ENCODE data around the gene CTBP2. TPM values are rescaled to one million over a fixed set of nuclear protein-coding genes. Genes with fewer than 3 reads are reported as not detected.

CTBP2 gene
- total and polyA plus RNA-seq, 10 donors = 6.7 to 74.4 (median 40.1) TPM

- no peak overlapping the region for H3K27ac ChIP-seq
- 74 to 83% (median 76%) methylated on average over 26 of the region's 26 CpGs for WGBS, 5 donors
Observed at GRCh38 chr10:125023862-125024496, 136.4 kb downstream of the CTBP2 start.

GRCh38 chr10:125023255-125023654 lies 137.1 kb downstream of the CTBP2 start:
- Histone ChIP-seq H3K9me3 (peaks cover 0 to 3% (median 0%) of the 10 kb centered on the region in 8 donors), H3K36me3 (peaks cover 0 to 59% (median 10%) of the 10 kb centered on the region in 6 donors), H3K4me3 (no peak overlapping the region), H3K4me1 (peaks cover 4 to 41% (median 24%) of the 10 kb centered on the region in 6 donors), H3K27me3 (replicated peaks in 1 of 7) (peaks cover 0 to 5% (median 0%) of the 10 kb centered on the region in 7 donors), H3K27ac (no peak overlapping the region)
- DNase-seq = peak; percentile 56
- TF ChIP-seq CTCF (IDR thresholded peaks at IDR 0.05 in 8 of 11, conservative IDR thresholded peaks at IDR 0.05 in 3 of 11) = no peak
- TF ChIP-seq POLR2A (IDR thresholded peaks at IDR 0.05) = no peak
- TF ChIP-seq POLR2AphosphoS5 (IDR thresholded peaks at IDR 0.05) = no peak
- intact Hi-C loops (cut with DNase I; ENCODE audit: low total_unique reads) = no loop called here
- 82 to 96% (median 92%) methylated on average over 17 to 21 of the region's 21 CpGs for WGBS, 5 donors

More at GRCh38 chr10:125023862-125024496, 136.4 kb downstream of the CTBP2 start:
- no peak for DNase-seq
- peaks cover 0 to 59% (median 10%) of the 10 kb centered on the region in 6 donors for H3K36me3 ChIP-seq
- TF ChIP-seq POLR2A (IDR thresholded peaks at IDR 0.05) = no peak
- TF ChIP-seq POLR2AphosphoS5 (IDR thresholded peaks at IDR 0.05) = no peak
- no peak for TF ChIP-seq CTCF (IDR thresholded peaks at IDR 0.05 in 8 of 11, conservative IDR thresholded peaks at IDR 0.05 in 3 of 11)
- peaks cover 0 to 40% (median 17%) of the 10 kb centered on the region in 6 donors for H3K4me1 ChIP-seq
- H3K9me3 ChIP-seq = peaks cover 0 to 3% (median 0%) of the 10 kb centered on the region in 8 donors
- intact Hi-C loops (cut with DNase I; ENCODE audit: low total_unique reads) = no loop called here
- H3K4me3 ChIP-seq = no peak overlapping the region
- H3K27me3 ChIP-seq (replicated peaks in 1 of 7) = peaks cover 0 to 5% (median 0%) of the 10 kb centered on the region in 7 donors

- Histone ChIP-seq H3K4me1 (peaks cover 6 to 46% (median 29%) of the 10 kb centered on the region in 6 donors), H3K36me3 (peaks cover 0 to 55% (median 10%) of the 10 kb centered on the region in 6 donors), H3K27ac (no peak overlapping the region), H3K4me3 (no peak overlapping the region), H3K27me3 (replicated peaks in 1 of 7) (peaks cover 0 to 5% (median 0%) of the 10 kb centered on the region in 7 donors), H3K9me3 (peaks cover 0 to 3% (median 0%) of the 10 kb centered on the region in 8 donors)
- WGBS, 5 donors = 89 to 95% (median 92%) methylated on average over 8 of the region's 8 CpGs
- TF ChIP-seq CTCF (IDR thresholded peaks at IDR 0.05 in 8 of 11, conservative IDR thresholded peaks at IDR 0.05 in 3 of 11) (no peak), POLR2A (IDR thresholded peaks at IDR 0.05) (no peak), POLR2AphosphoS5 (IDR thresholded peaks at IDR 0.05) (no peak)
- DNase-seq = peak; percentile 56
- intact Hi-C loops (cut with DNase I; ENCODE audit: low total_unique reads) = no loop called here
Observed at GRCh38 chr10:125022671-125023070, 137.7 kb downstream of the CTBP2 start.

- Histone ChIP-seq H3K27ac (no peak overlapping the region), H3K4me3 (no peak overlapping the region), H3K4me1 (peaks cover 14 to 55% (median 36%) of the 10 kb centered on the region in 6 donors), H3K9me3 (peaks cover 0 to 3% (median 0%) of the 10 kb centered on the region in 8 donors), H3K36me3 (peaks cover 0 to 49% (median 6%) of the 10 kb centered on the region in 6 donors), H3K27me3 (replicated peaks in 1 of 7) (peaks cover 0 to 5% (median 0%) of the 10 kb centered on the region in 7 donors)
- intact Hi-C loops (cut with DNase I; ENCODE audit: low total_unique reads) = no loop called here
- TF ChIP-seq POLR2A (IDR thresholded peaks at IDR 0.05) = no peak
- TF ChIP-seq CTCF (IDR thresholded peaks at IDR 0.05 in 8 of 11, conservative IDR thresholded peaks at IDR 0.05 in 3 of 11) = no peak
- 84 to 91% (median 89%) methylated on average over 17 of the region's 17 CpGs for WGBS, 5 donors
- peak; percentile 69 for DNase-seq
Observed at GRCh38 chr10:125021686-125022344, 138.5 kb downstream of the CTBP2 start.

Measured in spleen (tissue), 11 donors.